ENCODE results near the gene PGBD5.

- TF ChIP-seq CTCF (IDR thresholded peaks at IDR 0.05; ENCODE audit: poor library complexity) (no peak), EZH2 (IDR thresholded peaks at IDR 0.05; ENCODE audit: borderline replicate concordance) (no peak)
These were observed 142.5 kb downstream of the PGBD5 start for GRCh38 chr1:230283678-230284077.
